ENCODE data around the gene KCNT1.

Gene KCNT1

DNA sequence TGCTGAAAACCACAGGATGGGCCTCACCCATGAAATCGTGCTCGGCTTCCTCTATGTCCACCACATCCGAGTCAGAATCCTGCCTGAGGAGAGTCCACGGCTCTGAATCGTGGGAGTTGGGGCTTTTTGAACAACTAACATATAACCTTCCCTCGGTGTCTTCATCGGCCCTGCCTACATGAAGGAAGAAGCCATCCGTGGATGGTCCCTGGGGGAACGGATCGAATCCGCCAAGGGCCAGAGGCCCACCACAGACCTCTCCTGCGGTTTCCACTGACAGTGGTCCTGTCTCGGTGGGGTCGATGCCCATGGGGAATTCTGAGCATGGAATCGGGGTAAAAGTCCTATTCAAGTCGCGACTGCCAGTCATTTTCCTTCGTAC is 120.4 kb downstream of the KCNT1 start:
- DNase-seq (ENCODE audit: low read depth) = no peak

DNA sequence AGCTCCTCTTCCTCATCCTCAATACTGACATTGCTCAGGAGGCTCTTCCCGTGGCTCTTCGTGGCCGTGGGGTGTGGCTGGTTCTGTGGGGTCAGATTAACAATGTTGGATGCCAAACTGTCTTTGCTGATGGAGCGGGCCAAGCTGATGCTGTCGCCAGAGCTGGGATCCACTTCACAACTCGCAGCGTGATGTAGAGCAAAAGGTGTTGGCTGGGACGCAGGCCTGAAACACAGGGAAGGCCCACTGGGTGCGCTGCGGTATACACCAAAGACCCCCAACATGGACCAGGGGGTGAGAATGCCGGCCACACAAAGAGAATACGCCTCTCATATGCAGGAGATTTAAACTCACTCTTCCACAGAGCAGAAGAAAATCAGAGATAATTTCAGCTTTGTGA is 121.1 kb downstream of the KCNT1 start:
- no peak for DNase-seq (ENCODE audit: low read depth)

- DNase-seq (ENCODE audit: low read depth) = no peak
These were observed 123.6 kb downstream of the KCNT1 start for GRCh38 chr9:135825435-135826187.

DNA sequence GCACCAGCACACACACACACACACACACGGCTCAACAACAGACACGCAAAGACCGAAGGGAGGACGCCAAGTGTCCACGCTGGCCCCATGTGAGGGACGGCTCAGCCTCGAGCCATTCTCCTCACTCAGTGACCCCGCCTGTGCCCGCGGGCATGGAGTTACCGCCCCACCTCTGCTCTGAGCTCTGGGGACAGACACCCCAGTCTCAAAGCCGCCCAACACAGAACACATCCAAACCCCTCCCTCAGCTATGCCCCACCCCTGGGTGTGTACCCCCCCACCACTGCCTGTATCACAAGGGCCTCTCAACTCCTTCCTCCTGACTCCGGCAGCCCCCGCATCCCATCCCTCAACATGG is 124.2 kb downstream of the KCNT1 start:
- DNase-seq (ENCODE audit: low read depth) = no peak

DNA sequence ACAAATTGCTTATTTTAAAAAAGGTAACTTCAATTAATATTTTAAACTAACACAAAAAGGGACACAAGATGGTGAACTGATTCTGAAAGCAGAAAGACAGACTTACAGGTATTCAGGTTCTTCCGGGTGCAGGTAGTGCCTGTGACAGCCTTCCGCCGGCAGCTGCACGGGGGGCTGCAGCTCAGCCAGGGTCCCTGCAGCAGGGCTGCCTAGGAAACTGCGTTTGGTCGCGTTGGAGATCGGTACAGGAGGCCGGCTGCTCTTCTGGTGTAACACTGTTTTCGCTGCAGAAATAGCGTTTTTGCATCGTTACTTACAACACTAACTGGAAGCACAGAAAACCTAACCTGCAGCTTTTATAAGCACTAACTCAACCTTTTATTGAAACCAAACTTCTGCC is 125.3 kb downstream of the KCNT1 start:
- DNase-seq (ENCODE audit: low read depth) = no peak

DNA sequence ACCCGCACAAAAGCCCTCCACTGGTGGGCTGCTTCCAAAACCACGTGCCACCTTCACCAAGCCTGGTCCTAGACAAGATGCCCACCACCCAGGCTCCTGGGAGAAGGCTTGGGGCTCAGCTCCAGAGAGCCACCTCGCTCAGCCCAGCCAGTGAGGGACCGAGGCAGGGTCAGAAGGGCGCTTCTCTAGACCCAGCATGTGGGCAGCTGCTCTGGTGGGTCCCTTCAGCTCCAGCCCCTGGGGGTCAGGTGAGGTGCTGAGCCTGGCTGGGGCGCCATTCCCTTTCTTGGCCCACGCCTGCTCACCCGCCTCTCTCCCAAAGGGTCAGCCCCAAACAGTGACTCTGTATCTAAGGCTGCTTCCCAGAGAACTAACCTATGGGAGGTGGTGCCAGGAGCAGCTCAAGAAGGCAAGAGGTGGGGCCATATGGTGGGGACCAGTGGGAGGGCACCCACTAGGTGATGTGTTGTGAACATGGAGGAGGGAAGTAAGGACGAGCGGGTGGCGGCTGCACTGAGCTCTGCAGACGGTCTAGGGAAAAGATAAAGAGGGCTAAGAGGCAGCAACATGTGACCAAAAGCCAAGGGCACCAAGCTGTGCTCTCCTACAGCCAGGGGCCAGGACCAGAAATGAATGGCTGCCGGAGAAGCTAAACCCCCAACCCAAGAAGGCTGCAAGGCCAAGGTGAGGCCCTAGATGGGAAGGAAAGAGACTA is 126.0 kb downstream of the KCNT1 start:
- DNase-seq (ENCODE audit: low read depth) = no peak

DNA sequence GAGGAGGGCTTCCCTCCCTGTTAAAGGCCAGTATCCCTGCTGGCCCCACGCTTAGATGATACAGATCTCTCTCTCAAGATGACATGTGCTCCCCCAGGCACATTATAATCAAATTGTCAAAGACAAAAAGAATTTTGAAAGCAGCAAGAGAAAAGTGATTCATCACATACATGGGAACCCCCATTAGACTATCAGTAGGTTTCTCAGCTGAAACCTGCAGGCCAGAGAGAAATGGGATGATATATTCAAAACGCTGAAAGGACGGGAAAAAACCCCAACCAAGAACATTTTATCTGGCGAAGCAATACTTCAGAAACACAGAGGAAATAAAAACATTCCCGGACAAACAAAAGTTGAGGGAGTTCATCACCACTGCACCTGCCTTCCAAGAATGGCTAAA is 126.7 kb downstream of the KCNT1 start:
- no peak for DNase-seq (ENCODE audit: low read depth)

GRCh38 chr9:135830496-135830895 is 128.5 kb downstream of the KCNT1 start:
- DNase-seq (ENCODE audit: low read depth) = no peak

DNA sequence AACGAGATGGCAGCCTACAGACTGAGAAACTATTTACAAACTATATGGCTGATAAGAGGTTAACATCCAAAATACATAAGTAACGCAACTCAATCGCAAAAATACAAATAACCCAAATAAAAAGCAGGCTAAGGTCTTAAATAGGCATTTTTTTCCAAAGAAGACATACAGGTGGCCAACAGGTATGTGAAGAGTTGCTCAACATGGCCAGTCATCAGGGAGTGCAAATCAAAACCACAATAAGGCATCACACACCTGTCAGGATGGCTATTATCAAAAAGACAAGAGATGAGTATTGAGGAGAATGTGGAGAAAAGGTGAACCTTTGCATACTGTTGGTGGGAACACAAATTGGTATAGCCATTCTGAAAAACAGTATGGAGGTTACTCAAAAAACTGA is 131.9 kb downstream of the KCNT1 start:
- DNase-seq (ENCODE audit: low read depth) = no peak

- DNase-seq (ENCODE audit: low read depth) = no peak
These were observed 133.1 kb downstream of the KCNT1 start for GRCh38 chr9:135835131-135835530.

GRCh38 chr9:135839516-135839915 is 137.5 kb downstream of the KCNT1 start:
- no peak for DNase-seq (ENCODE audit: low read depth)

DNA sequence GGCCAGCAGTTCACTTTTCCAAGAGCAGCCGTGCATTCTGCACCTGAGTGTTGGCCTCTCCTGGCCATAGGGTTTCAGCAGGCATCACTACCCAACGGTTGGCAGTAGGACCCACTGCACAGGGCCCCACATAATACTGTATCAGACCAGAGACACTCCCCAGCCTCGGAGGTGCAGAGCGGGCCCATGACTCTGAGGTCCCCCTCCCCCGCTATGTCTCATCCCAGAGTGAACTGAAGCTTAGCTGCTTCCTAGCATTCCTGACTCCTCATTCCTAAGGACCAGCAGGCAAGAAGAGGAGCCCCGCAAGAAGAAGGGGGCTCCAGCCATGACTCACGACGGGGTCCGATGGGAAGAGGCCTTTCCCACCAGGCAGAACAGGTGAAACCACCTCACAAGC is 138.1 kb downstream of the KCNT1 start:
- DNase-seq (ENCODE audit: low read depth) = no peak

DNA sequence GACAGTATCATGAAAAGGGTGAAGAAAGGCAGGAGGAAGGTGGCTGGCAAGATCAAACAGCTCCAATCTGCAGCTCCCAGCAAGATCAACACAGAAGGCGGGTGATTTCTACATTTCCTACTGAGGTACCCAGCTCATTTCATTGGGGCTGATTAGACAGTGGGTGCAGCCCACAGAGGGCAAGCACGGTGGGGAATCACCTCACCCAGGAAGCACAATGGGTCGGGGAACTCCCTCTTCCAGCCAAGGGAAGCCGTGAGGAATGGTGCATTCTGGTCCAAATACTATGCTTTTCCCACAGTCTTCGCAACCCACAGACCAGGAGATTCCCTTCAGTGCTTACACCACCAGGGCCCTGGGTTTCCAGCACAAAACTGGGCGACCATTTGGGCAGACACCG is 138.6 kb downstream of the KCNT1 start:
- DNase-seq (ENCODE audit: low read depth) = no peak
